Umbilical cord (tissue), 2 donors: ENCODE data around the gene PODXL. TPM values are rescaled to one million over a fixed set of nuclear protein-coding genes. Genes with fewer than 3 reads are reported as not detected.

ENCODE experiments used
- DNase-seq: peaks from one replicate; pipeline ENCODE4 v3.0.0-alpha.2; 2015; ENCODE audit warnings: low spot score
- total RNA-seq: library from RNA; depleted of rRNA; stranded (reverse); fragments of >200 nt; gene quantifications from one replicate; pipeline ENCODE4 v1.2.3, GENCODE V29; 2014; ENCODE audit warnings: low replicate concordance; ENCODE audit not compliant: insufficient read depth

The PODXL gene
- total RNA-seq, 1 donor from 2014 or later: 4.1 TPM

DNA sequence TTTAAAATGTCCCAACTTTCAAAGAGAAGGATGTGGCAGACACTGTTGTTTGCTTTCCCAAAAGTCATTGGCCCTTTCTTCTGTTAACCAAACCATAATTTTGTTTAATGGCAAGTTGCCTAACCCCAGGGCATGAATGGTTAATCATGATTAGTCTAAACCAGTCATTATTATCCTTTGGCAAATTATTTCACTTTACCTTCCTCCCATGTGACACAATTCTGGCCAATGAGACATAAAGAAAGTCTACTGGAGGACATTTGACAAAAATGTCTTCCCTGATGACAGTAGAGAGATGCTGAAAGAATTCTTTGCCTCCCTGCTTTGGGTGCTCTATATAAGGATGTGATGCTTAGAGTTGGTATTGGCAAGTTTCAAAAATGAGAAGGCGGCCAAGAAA lies 101.9 kb downstream of the PODXL start:
- DNase-seq: no peak

Other genes with a start within 250 kb of the PODXL start
- gene MKLN1, start 228.8 kb downstream of the PODXL start, total RNA-seq: 55.1 TPM